Liver (tissue), 2 donors: Measurements from ENCODE around the gene POPDC2.

Experiments
- CTCF ChIP-seq: fragments of 150-350 bp; IDR thresholded peaks from 2 replicates; pipeline ENCODE4 v1.5.1; 2017; ENCODE audit warnings: improper control_type of control experiment, low read depth, low read length; ENCODE audit not compliant: missing input control
- REST ChIP-seq: IDR thresholded peaks from 2 replicates; pipeline ENCODE4 v1.6.1; 2016; ENCODE audit warnings: antibody characterized with exemption, mild to moderate bottlenecking
- donor health status: healthy.

- TF ChIP-seq REST (no peak), CTCF (no peak)
Observed at GRCh38 chr3:119649761-119650160, 10.6 kb downstream of the POPDC2 start.
